Cardiac muscle cell (in vitro differentiated cells and primary cell): ENCODE measurements around the gene FNBP1L. TPM values are rescaled to one million over a fixed set of nuclear protein-coding genes. Genes with fewer than 3 reads are reported as not detected.
A peak's percentile ranks its signal among the peaks of the same experiment; 100 is the strongest.
"Not testable (repeated sequence)": the region's sequence is repeated elsewhere in the genome, so short reads cannot be mapped to it uniquely, and the experiment has no call there.

Experiments
- DNase-seq, 2 donors: peaks; one replicate each; pipeline versions ENCODE4 v3.0.0 to v3.0.0-alpha.2; 2010 to 2017; ENCODE audit warnings: low read depth in 1 of 2, low spot score in 1 of 2
- H3K27ac ChIP-seq: fragments of 200-600 bp; sonication (generic); 2 replicates; pipeline ENCODE4 v1.5.1; 2016
- H3K27me3 ChIP-seq: fragments of 200-600 bp; sonication (generic); 2 replicates; pipeline ENCODE4 v1.6.0; 2016; ENCODE audit warnings: control low read depth
- H3K36me3 ChIP-seq: fragments of 200-600 bp; sonication (generic); 2 replicates; pipeline ENCODE4 v1.5.1; 2016; ENCODE audit warnings: control low read depth
- H3K4me1 ChIP-seq: fragments of 200-600 bp; sonication (generic); 2 replicates; pipeline ENCODE4 v1.8.1; 2017; ENCODE audit warnings: low read depth, mild to moderate bottlenecking, mixed run types
- H3K4me3 ChIP-seq: fragments of 200-600 bp; sonication (generic); 2 replicates; pipeline ENCODE4 v1.5.1; 2016; ENCODE audit warnings: mild to moderate bottlenecking
- H3K9me3 ChIP-seq: fragments of 200-600 bp; sonication (generic); 2 replicates; pipeline ENCODE4 v1.5.1; 2017; ENCODE audit warnings: low read depth, mild to moderate bottlenecking, control low read depth
- polyA plus RNA-seq: library from polyadenylated mRNA; unstranded; fragments of >200 nt; fragmentation: Nextera tagmentation; extraction: Ambion mirVana; gene quantifications from 2 replicates; pipeline ENCODE4 v1.2.1, GENCODE V29; 2016
- total RNA-seq: library from RNA; depleted of rRNA; stranded (reverse); fragments of >200 nt; gene quantifications from 2 replicates; pipeline ENCODE4 v1.2.3, GENCODE V29; 2016
- TF ChIP-seq, protein P1 (sequence below): IDR thresholded peaks from 2 replicates; pipeline ENCODE4 v1.5.1; 2012; ENCODE audit warnings: low read depth, mild to moderate bottlenecking, low read length

The FNBP1L gene
- total and polyA plus RNA-seq, 2 experiments from 2014 or later, result 12.3 to 13.8 TPM

DNA sequence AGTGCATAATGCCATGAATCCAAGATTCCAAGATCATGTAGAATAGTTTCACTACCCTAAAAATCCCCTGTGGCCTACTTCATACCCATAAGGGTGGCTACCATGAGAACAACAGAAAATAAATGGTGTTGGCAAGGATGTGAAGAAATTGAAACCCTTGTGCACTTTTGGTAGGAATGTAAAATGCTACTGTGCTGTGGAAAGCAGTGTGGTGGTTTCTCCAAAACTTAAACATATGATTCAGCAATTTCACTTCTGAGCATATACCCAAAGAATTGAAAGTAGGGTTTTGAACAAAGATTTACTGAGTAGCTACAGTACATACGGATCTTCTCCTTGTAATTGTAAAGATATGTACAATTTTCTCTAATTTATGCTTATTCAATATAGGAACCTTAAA lies 16.0 kb downstream of the FNBP1L start:
- no peaks in the 10 kb centered on the region for H3K4me1 ChIP-seq
- no peak for DNase-seq
- H3K9me3 ChIP-seq, result peaks cover 4% of the 10 kb centered on the region
- H3K27ac ChIP-seq, result no peak overlapping the region
- TF ChIP-seq, protein P1, sequence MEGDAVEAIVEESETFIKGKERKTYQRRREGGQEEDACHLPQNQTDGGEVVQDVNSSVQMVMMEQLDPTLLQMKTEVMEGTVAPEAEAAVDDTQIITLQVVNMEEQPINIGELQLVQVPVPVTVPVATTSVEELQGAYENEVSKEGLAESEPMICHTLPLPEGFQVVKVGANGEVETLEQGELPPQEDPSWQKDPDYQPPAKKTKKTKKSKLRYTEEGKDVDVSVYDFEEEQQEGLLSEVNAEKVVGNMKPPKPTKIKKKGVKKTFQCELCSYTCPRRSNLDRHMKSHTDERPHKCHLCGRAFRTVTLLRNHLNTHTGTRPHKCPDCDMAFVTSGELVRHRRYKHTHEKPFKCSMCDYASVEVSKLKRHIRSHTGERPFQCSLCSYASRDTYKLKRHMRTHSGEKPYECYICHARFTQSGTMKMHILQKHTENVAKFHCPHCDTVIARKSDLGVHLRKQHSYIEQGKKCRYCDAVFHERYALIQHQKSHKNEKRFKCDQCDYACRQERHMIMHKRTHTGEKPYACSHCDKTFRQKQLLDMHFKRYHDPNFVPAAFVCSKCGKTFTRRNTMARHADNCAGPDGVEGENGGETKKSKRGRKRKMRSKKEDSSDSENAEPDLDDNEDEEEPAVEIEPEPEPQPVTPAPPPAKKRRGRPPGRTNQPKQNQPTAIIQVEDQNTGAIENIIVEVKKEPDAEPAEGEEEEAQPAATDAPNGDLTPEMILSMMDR, result no peak
- H3K36me3 ChIP-seq, result no peaks in the 10 kb centered on the region
- no peak overlapping the region for H3K4me3 ChIP-seq
- peaks cover 4% of the 10 kb centered on the region for H3K27me3 ChIP-seq

DNA sequence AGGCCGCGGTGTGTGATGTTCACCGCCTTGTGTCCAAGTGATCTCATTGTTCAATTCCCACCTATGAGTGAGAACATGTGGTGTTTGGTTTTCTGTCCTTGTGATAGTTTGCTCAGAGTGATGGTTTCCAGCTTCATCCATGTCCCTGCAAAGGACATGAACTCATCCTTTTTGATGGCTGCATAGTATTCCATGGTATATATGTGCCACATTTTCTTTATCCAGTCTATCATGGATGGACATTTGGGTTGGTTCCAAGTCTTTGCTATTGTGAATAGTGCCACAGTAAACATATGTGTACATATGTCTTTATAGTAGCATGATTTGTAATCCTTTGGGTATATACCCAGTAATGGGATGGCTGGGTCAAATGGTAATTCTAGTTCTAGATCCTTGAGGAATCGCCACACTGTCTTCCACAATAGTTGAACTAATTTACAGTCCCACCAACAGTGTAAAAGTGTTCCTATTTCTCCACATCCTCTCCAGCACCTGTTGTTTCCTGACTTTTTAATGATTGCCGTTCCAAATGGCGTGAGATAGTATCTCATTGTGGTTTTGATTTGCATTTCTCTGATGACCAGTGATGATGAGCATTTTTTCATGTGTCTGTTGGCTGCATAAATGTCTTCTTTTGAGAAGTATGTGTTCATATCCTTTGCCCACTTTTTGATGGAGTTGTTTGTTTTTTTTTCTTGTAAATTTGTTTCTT lies 17.6 kb downstream of the FNBP1L start:
- H3K4me3 ChIP-seq, DNase-seq, H3K36me3 ChIP-seq, H3K27ac ChIP-seq, H3K9me3 ChIP-seq, H3K4me1 ChIP-seq: not testable (repeated sequence)
- H3K27me3 ChIP-seq, result peaks cover 13% of the 10 kb centered on the region

DNA sequence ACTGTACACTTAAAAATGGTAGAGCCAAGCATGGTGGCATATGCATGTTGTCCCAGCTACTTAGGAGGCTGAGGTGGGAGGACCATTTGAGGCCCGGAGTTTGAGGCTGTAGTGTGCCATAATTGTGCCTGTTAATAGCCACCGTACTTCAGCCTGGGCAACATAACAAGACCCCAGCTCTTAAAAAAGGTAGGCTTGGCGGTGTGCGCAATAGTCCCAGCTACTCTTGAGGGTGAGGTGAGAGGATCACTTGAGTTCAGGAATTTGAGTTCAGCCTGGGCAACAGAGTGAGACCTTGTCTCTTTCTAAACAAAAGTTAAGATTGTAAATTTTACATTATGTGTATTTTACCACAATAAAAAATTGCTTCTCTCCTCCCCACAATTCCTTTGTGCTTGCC lies 19.7 kb downstream of the FNBP1L start:
- no peak overlapping the region for H3K27ac ChIP-seq
- H3K4me3 ChIP-seq, result no peak overlapping the region
- H3K36me3 ChIP-seq, result no peaks in the 10 kb centered on the region
- H3K27me3 ChIP-seq, result peaks cover 30% of the 10 kb centered on the region
- H3K9me3 ChIP-seq, result peaks cover 4% of the 10 kb centered on the region
- no peak for DNase-seq
- TF ChIP-seq, protein P1, result no peak
- no peaks in the 10 kb centered on the region for H3K4me1 ChIP-seq

DNA sequence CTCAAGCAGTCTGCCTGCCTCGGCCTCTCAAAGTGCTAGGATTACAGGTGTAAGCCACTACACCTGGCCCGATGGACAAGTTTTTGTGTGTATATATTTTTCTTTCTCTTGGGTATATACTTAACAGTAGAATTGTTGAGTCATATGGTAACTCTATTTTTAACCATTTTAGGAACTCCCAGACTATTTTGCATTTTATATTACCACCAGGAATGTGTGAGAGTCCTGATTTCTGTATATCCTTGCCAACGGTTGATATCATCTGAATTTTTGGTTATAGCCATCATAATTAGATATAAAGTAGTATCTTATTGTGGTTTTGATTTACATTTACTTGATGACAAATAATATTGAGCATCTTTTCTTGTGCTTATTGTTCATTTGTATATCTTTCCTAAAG lies 20.7 kb downstream of the FNBP1L start:
- H3K27ac ChIP-seq, result no peak overlapping the region
- TF ChIP-seq, protein P1, result no peak
- H3K36me3 ChIP-seq, result no peaks in the 10 kb centered on the region
- no peak for DNase-seq
- peaks cover 30% of the 10 kb centered on the region for H3K27me3 ChIP-seq
- no peaks in the 10 kb centered on the region for H3K4me1 ChIP-seq
- H3K4me3 ChIP-seq, result no peak overlapping the region
- peaks cover 4% of the 10 kb centered on the region for H3K9me3 ChIP-seq

DNA sequence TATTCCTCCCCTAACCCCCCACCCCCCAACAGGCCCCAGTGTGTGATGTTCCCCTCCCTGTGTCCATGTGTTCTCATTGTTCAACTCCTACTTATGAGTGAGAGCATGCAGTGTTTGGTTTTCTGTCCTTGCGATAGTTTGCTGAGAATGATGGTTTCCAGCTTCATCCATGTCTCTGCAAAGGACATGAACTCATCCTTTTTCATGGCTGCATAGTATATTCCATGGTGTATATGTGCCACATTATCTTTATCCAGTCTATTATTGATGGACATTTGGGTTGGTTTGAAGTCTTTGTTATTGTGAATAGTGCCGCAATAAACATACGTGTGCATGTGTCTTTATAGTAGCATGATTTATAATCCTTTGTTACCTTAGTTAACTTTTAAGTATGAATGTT lies 21.3 kb downstream of the FNBP1L start:
- not testable (repeated sequence) for DNase-seq, H3K4me1 ChIP-seq, H3K4me3 ChIP-seq, H3K27ac ChIP-seq, H3K36me3 ChIP-seq, H3K9me3 ChIP-seq
- H3K27me3 ChIP-seq, result peaks cover 30% of the 10 kb centered on the region

DNA sequence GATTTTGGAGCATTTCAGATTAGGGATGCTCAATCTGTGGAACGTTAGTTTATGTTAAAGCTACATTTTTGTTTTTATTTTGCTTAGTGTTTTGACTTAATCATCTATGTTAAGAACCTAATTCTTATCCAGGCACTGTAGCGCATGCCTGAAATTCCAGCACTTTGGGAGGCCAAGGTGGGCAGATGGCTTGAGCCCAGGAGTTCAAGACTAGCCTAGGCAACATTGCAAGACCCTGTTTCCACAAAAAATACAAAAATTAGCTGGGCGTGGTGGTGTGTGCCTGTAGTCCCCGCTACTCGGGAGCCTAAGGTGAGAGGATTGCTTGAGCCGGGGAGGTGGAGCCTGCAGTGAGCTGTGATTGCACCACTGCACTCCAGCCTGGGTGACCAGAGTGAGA lies 23.4 kb downstream of the FNBP1L start:
- peaks cover 4% of the 10 kb centered on the region for H3K9me3 ChIP-seq
- no peak overlapping the region for H3K4me3 ChIP-seq
- no peak overlapping the region for H3K27ac ChIP-seq
- TF ChIP-seq, protein P1, result no peak
- DNase-seq, result no peak
- no peaks in the 10 kb centered on the region for H3K36me3 ChIP-seq
- H3K27me3 ChIP-seq, result peaks cover 30% of the 10 kb centered on the region
- peaks cover 5% of the 10 kb centered on the region for H3K4me1 ChIP-seq

DNA sequence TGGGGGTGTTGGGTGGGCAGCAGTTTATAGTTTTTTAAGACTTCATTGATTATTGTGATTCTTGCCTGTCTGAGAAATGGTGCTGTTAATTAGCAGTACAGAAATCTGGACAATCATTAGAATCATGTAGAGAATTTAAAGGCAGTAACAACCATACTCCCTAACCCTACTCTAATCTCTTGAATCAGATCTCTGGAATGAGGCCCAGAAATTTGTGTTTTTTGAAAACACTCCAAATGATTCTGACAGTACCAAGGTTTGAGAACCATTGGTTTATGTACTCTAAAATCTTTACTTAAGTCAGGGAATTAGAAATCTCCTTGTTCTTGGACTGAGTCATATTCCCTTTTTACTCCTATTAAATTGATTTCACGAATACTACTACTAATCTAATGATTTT lies 24.0 kb downstream of the FNBP1L start:
- Histone ChIP-seq H3K4me1 (peaks cover 5% of the 10 kb centered on the region), H3K4me3 (no peak overlapping the region), H3K36me3 (no peaks in the 10 kb centered on the region), H3K27me3 (peaks cover 30% of the 10 kb centered on the region), H3K27ac (no peak overlapping the region), H3K9me3 (peaks cover 4% of the 10 kb centered on the region)
- peak in 1 of 2 donors; percentile 62 for DNase-seq
- TF ChIP-seq, protein P1, result no peak
